Measurements from ENCODE around the gene CYB5R3. TPM values are rescaled to one million over a fixed set of nuclear protein-coding genes. Genes with fewer than 3 reads are reported as not detected.

The CYB5R3 gene
- polyA plus RNA-seq, 1 donor (not counting 4 experiments of a cell fraction or from before 2014, with no cell fraction given), result 102 TPM

DNA sequence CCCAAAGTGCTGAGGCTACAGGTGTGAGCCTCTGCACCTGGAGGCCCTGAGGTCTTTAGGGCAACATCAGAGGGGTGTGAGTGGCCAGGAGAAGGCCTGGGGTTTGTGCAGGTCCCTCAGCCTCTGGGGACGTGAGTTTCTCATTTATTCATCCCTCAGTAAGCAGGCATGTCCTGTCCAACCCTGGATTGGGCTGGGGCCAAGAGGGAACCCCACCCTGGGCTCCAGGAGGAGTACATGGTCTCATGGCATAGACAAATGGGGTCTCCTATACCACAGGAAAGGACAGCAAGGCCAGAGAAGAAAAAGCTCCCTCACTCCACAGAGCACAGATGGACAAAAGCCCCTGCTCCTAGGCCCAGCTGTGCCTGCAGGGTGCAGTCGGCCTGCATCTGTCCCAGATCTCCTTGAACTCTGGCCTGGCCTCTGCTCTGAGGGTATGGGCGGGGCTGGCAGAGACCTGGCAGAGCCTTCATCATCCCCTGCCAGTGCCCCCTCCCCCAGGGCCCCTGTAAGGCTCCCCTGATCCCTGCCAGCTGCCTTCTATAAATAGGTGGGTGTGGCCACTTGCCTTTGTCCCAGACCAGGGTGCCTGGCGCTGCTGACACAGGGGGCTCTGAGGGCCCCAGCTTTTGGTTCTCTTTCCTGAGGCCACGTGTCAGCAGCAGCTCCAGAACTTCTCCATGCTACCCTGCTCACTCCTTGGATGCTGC is 36.9 kb upstream of the CYB5R3 start:
- no peak overlapping the region for H2AFZ ChIP-seq (ENCODE audit: control insufficient read depth, low read length)
- H3K9me1 ChIP-seq (ENCODE audit: control insufficient read depth, extremely low read depth, insufficient read depth, low read length), result no peaks in the 10 kb centered on the region
- H3K27me3 ChIP-seq (ENCODE audit: control insufficient read depth, extremely low read depth, insufficient read depth, low read length), result no peaks in the 10 kb centered on the region
- no peak overlapping the region for H3K9ac ChIP-seq (ENCODE audit: control insufficient read depth, extremely low read depth, insufficient read depth, low read length)
- no peaks in the 10 kb centered on the region for H3K79me2 ChIP-seq (ENCODE audit: control insufficient read depth, insufficient read depth, low read length)
- H3K27ac ChIP-seq (ENCODE audit: control insufficient read depth, insufficient read depth, low read length), result no peak overlapping the region
- TF ChIP-seq EZH2 (IDR thresholded peaks at IDR 0.05; ENCODE audit: low read length), result no peak
- TF ChIP-seq, protein P1, sequence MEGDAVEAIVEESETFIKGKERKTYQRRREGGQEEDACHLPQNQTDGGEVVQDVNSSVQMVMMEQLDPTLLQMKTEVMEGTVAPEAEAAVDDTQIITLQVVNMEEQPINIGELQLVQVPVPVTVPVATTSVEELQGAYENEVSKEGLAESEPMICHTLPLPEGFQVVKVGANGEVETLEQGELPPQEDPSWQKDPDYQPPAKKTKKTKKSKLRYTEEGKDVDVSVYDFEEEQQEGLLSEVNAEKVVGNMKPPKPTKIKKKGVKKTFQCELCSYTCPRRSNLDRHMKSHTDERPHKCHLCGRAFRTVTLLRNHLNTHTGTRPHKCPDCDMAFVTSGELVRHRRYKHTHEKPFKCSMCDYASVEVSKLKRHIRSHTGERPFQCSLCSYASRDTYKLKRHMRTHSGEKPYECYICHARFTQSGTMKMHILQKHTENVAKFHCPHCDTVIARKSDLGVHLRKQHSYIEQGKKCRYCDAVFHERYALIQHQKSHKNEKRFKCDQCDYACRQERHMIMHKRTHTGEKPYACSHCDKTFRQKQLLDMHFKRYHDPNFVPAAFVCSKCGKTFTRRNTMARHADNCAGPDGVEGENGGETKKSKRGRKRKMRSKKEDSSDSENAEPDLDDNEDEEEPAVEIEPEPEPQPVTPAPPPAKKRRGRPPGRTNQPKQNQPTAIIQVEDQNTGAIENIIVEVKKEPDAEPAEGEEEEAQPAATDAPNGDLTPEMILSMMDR (optimal IDR thresholded peaks at IDR 0.05 in 1 of 3, IDR thresholded peaks at IDR 0.05 in 1 of 3, conservative IDR thresholded peaks at IDR 0.05 in 1 of 3; ENCODE audit: extremely low read depth in 1 of 3, insufficient read depth in 2 of 3, low read length in 3 of 3), result no peak
- H3K9me3 ChIP-seq (ENCODE audit: control insufficient read depth, low read depth, low read length), result no peaks in the 10 kb centered on the region
- DNase-seq (ENCODE audit: low read depth, low spot score) (no peak), FAIRE-seq (no peak)
- no peaks in the 10 kb centered on the region for H3K36me3 ChIP-seq (ENCODE audit: control insufficient read depth in 2 of 2, extremely low read depth in 1 of 2, insufficient read depth in 2 of 2, low read length in 2 of 2)
- no peak overlapping the region for H3K4me2 ChIP-seq (ENCODE audit: control insufficient read depth, extremely low read depth, insufficient read depth, low read depth, low read length)
- peaks cover 38% of the 10 kb centered on the region for H3K4me1 ChIP-seq (ENCODE audit: control insufficient read depth, extremely low read depth, insufficient read depth, low read length)
- no peak overlapping the region for H3K4me3 ChIP-seq (ENCODE audit: control insufficient read depth in 2 of 3, extremely low read depth in 1 of 3, insufficient read depth in 2 of 3, low read depth in 1 of 3, low read length in 3 of 3)
- dilution Hi-C loops (cut with MboI; ENCODE audit: extremely low pct_ligation_motif_present, low sequenced_read_pairs), result no loop called here
- no peaks in the 10 kb centered on the region for H4K20me1 ChIP-seq (ENCODE audit: control insufficient read depth, extremely low read depth, insufficient read depth, low read length)

DNA sequence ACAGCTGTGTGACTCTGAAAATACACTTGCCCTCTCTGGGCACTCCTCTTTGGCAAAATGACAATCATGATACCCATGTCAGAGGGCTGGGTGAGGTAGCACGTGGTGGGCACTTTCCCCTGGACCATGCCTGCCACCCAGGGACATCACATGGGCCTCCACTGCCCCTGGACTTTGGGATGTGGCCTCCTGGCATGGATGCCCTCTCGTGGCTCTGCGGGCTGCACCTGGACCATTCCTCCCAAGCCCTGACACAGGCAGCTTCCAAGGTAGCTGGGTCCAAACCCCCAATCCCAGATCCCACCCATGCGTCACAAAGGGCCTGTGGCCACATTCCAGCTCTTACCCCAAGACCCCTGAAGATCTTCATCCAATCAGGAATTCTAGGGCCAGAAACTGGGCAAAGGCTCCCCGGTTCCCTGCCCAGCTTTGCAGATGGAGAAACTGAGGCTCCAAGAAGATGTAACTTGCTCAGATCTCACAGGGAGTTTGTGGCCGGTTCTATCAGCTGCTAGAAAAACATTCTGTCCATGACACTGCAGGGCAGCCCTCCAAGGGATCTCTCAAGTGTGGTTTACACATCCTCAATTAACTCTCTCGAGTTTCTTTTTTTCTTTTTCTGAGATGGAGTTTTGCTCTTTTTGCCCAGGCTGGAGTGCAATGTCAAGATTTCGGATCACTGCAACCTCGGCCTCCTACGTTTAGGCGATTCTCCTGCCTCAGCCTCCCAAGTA is 35.4 kb upstream of the CYB5R3 start:
- H3K9me3 ChIP-seq (ENCODE audit: control insufficient read depth, low read depth, low read length), result no peaks in the 10 kb centered on the region
- no peaks in the 10 kb centered on the region for H3K9me1 ChIP-seq (ENCODE audit: control insufficient read depth, extremely low read depth, insufficient read depth, low read length)
- TF ChIP-seq, protein P1 (optimal IDR thresholded peaks at IDR 0.05 in 1 of 3, IDR thresholded peaks at IDR 0.05 in 1 of 3, conservative IDR thresholded peaks at IDR 0.05 in 1 of 3; ENCODE audit: extremely low read depth in 1 of 3, insufficient read depth in 2 of 3, low read length in 3 of 3), result no peak
- TF ChIP-seq EZH2 (IDR thresholded peaks at IDR 0.05; ENCODE audit: low read length), result no peak
- H4K20me1 ChIP-seq (ENCODE audit: control insufficient read depth, extremely low read depth, insufficient read depth, low read length), result no peaks in the 10 kb centered on the region
- H3K4me3 ChIP-seq (ENCODE audit: control insufficient read depth in 2 of 3, extremely low read depth in 1 of 3, insufficient read depth in 2 of 3, low read depth in 1 of 3, low read length in 3 of 3), result no peak overlapping the region
- peaks cover 45% of the 10 kb centered on the region for H3K4me1 ChIP-seq (ENCODE audit: control insufficient read depth, extremely low read depth, insufficient read depth, low read length)
- DNase-seq (ENCODE audit: low read depth, low spot score) (no peak), FAIRE-seq (no peak)
- H3K79me2 ChIP-seq (ENCODE audit: control insufficient read depth, insufficient read depth, low read length), result no peaks in the 10 kb centered on the region
- no peak overlapping the region for H2AFZ ChIP-seq (ENCODE audit: control insufficient read depth, low read length)
- dilution Hi-C loops (cut with MboI; ENCODE audit: extremely low pct_ligation_motif_present, low sequenced_read_pairs), result no loop called here
- H3K27ac ChIP-seq (ENCODE audit: control insufficient read depth, insufficient read depth, low read length), result no peak overlapping the region
- no peaks in the 10 kb centered on the region for H3K36me3 ChIP-seq (ENCODE audit: control insufficient read depth in 2 of 2, extremely low read depth in 1 of 2, insufficient read depth in 2 of 2, low read length in 2 of 2)
- H3K4me2 ChIP-seq (ENCODE audit: control insufficient read depth, extremely low read depth, insufficient read depth, low read depth, low read length), result no peak overlapping the region
- H3K9ac ChIP-seq (ENCODE audit: control insufficient read depth, extremely low read depth, insufficient read depth, low read length), result no peak overlapping the region
- no peaks in the 10 kb centered on the region for H3K27me3 ChIP-seq (ENCODE audit: control insufficient read depth, extremely low read depth, insufficient read depth, low read length)

Measured in keratinocyte (primary cell).